Measurements from ENCODE around the gene CRIP2. TPM values are rescaled to one million over a fixed set of nuclear protein-coding genes. Genes with fewer than 3 reads are reported as not detected.

CRIP2 gene
- total RNA-seq, 3 donors from 2014 or later (not counting 1 experiment from before 2014, with no cell fraction given): 1.7 to 4.6 (median 2.0) TPM

DNA sequence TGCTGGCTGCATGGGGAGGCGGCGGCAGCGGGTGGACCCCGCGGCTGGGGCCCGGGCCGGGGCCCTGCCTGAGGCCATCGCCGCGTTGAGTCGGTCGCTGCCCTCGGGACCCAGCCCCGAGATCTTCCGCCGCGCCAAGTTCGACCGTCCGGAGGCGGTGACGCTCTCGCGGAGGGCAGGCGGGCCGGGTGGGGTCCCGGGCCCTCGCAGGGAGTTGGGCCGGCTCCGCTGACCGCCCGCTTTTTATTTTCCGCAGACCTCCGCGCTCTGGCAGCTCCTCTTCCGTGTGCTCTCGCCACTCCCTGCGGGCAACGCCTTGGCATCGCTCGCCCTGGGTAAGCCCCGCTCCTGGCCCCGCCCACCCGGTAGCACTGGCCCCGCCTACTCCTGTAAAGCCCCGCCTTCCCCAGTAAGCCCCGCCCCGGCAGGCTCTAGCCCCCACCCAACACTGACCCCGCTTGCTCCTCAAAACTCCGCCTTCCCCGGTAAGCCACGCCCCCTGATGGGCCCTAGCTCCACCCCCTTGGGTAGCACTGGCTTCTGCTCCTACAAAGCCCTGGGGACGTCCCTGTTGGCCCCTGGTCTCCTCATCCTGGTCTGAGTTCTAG is 16.8 kb downstream of the CRIP2 start:
- peaks cover 9% of the 10 kb centered on the region for H3K36me3 ChIP-seq (ENCODE audit: control insufficient read depth, insufficient read depth, low read length)
- TF ChIP-seq, protein P1, sequence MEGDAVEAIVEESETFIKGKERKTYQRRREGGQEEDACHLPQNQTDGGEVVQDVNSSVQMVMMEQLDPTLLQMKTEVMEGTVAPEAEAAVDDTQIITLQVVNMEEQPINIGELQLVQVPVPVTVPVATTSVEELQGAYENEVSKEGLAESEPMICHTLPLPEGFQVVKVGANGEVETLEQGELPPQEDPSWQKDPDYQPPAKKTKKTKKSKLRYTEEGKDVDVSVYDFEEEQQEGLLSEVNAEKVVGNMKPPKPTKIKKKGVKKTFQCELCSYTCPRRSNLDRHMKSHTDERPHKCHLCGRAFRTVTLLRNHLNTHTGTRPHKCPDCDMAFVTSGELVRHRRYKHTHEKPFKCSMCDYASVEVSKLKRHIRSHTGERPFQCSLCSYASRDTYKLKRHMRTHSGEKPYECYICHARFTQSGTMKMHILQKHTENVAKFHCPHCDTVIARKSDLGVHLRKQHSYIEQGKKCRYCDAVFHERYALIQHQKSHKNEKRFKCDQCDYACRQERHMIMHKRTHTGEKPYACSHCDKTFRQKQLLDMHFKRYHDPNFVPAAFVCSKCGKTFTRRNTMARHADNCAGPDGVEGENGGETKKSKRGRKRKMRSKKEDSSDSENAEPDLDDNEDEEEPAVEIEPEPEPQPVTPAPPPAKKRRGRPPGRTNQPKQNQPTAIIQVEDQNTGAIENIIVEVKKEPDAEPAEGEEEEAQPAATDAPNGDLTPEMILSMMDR (IDR thresholded peaks at IDR 0.05): no peak
- H3K36me3 Mint-ChIP-seq: no peaks in the 10 kb centered on the region
- peak overlapping the region; percentile 94 to 100 for H3K27ac Mint-ChIP-seq
- H3K4me1 ChIP-seq (ENCODE audit: control insufficient read depth, insufficient read depth, low read length): peaks cover 42% of the 10 kb centered on the region
- no peaks in the 10 kb centered on the region for H3K9me3 Mint-ChIP-seq
- no peaks in the 10 kb centered on the region for H3K27me3 Mint-ChIP-seq (ENCODE audit: low read depth in 2 of 2)
- peak overlapping the region; percentile 90 for H3K4me3 Mint-ChIP-seq
- no peaks in the 10 kb centered on the region for H3K27me3 ChIP-seq (ENCODE audit: control insufficient read depth, insufficient read depth, low read length)
- 1% methylated on average over 53 of the region's 53 CpGs for WGBS (ENCODE audit: insufficient coverage)
- no peaks in the 10 kb centered on the region for H3K9me3 ChIP-seq (ENCODE audit: control insufficient read depth, insufficient read depth, low read length)
- peak overlapping the region; percentile 50 for H3K4me3 ChIP-seq (ENCODE audit: low read length)
- peaks cover 18 to 43% of the 10 kb centered on the region in 2 donors for H3K4me1 Mint-ChIP-seq
- intact Hi-C loops (cut with micrococcal nuclease): loop anchor here (1.0 to 5.0 kb wide), 4 partner anchors 36 to 470 kb away; partner anchors contain the start of genes BRF1, CDCA4, TEX22 and TMEM121
- ATAC-seq (peak; percentile 35 to 56 (median 42)), DNase-seq (peak; percentile 88 to 91)
- peak overlapping the region; percentile 92 for H3K27ac ChIP-seq (ENCODE audit: low read length)

DNA sequence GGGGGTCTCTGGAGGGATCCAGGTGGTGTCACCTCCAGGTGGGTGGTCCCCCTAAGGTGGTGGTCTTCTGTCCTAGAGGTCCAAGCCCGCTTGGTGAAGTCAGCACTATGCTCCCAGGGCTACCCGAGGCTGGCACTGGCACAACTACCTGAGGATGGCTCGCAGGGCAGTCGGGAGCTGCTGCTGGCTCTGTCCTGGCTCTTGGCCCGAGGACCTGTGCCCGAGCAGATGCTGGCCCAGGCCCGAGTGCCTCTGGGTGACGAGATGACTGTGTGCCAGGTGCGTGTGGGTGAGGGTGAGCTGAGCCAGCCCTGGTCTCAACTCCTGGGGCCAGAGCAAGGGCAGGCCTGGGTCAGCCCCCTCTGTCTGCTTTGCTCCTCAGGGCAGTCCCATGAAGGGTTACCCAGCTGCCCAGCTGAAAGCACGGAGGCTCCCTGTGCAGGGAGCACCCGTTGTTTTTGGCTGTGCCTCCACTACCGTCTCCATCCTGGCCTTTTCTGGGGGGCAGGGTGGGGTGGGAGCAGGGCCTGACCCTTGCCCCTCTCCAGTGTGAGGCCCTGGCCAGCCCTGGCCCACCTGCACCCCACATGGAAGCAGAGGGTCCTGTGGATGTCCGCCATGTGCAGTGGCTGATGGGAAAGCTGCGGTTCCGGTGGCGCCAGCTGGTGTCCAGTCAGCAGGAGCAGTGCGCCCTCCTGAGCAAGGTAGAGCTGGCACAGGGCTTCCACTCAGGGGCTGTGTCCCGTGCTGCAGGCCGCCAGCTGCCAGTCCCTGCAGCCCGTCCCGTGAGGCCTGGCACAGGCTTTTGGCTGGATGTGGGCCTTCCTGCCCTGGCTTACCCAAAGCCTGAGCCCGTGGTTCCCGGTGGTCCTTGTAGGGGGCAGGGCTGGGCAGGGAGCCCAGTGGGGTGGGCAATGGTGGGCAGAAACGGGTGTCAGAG is 17.7 kb downstream of the CRIP2 start:
- Mint-ChIP-seq H3K36me3 (no peaks in the 10 kb centered on the region), H3K4me3 (peak overlapping the region; percentile 90), H3K9me3 (no peaks in the 10 kb centered on the region), H3K27me3 (ENCODE audit: low read depth in 2 of 2) (no peaks in the 10 kb centered on the region), H3K4me1 (peaks cover 18 to 39% of the 10 kb centered on the region in 2 donors), H3K27ac (peak overlapping the region; percentile 94 to 100)
- Histone ChIP-seq H3K9me3 (ENCODE audit: control insufficient read depth, insufficient read depth, low read length) (no peaks in the 10 kb centered on the region), H3K27me3 (ENCODE audit: control insufficient read depth, insufficient read depth, low read length) (no peaks in the 10 kb centered on the region), H3K27ac (ENCODE audit: low read length) (peak overlapping the region; percentile 92), H3K36me3 (ENCODE audit: control insufficient read depth, insufficient read depth, low read length) (peaks cover 9% of the 10 kb centered on the region), H3K4me3 (ENCODE audit: low read length) (no peak overlapping the region), H3K4me1 (ENCODE audit: control insufficient read depth, insufficient read depth, low read length) (peaks cover 37% of the 10 kb centered on the region)
- no peak for DNase-seq
- no peak for ATAC-seq
- intact Hi-C loops (cut with micrococcal nuclease): loop anchor here (5.0 kb wide), 2 partner anchors 35 to 95 kb away; partner anchors contain the start of genes TEX22 and TMEM121
- 95% methylated on average over 24 of the region's 24 CpGs for WGBS (ENCODE audit: insufficient coverage)
- TF ChIP-seq, protein P1 (IDR thresholded peaks at IDR 0.05): no peak

DNA sequence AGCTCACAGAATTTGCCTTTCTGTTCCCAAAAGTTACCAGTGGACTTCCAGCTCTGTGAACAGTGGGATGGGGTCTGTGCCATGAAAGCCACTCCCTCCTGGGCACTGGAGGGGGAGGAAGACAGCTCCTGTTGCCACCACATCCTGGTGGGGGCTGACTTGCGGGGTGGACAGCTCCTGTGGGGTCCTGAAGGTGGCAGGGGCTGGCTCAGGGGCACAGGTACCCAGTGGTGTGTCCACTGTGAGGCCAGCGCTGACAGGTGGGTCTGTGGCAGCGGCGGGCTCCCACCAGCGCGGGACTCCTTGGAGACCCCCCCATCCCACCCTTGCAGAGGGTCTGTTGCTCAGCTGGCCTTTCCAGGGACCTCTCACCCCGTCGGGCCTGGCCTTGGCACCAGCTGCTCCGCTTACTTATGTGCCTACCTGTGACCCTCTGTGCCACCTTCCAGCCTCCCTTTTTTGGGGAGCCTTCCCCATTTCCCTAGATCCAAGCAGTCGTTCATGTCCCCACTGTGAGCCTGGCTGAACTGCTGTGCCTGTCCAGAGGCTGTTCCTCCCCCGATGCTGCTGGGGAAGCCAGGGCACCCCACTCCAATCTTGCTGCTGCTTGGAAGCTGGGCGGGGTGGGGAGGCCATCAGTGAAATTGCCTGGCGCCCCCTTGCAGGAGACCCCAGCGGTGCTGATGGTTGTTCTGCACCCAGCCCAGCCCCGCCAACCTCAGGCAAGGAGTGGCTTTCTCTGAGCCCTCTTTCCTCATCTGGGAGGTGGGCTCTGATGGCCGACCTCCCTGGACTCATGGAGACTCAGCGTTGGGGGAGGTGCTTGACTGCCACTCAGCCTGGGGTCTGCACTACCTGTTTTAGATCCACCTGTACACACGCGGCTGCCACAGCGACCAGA is 18.6 kb downstream of the CRIP2 start:
- Histone ChIP-seq H3K27me3 (ENCODE audit: control insufficient read depth, insufficient read depth, low read length) (no peaks in the 10 kb centered on the region), H3K4me3 (ENCODE audit: low read length) (no peak overlapping the region), H3K36me3 (ENCODE audit: control insufficient read depth, insufficient read depth, low read length) (peaks cover 9% of the 10 kb centered on the region), H3K9me3 (ENCODE audit: control insufficient read depth, insufficient read depth, low read length) (no peaks in the 10 kb centered on the region), H3K4me1 (ENCODE audit: control insufficient read depth, insufficient read depth, low read length) (peaks cover 31% of the 10 kb centered on the region), H3K27ac (ENCODE audit: low read length) (no peak overlapping the region)
- intact Hi-C loops (cut with micrococcal nuclease): loop anchor here (5.0 kb wide), 2 partner anchors 34 to 96 kb away; partner anchors contain the start of genes TEX22 and TMEM121
- peaks cover 13 to 29% of the 10 kb centered on the region in 2 donors for H3K4me1 Mint-ChIP-seq
- H3K27me3 Mint-ChIP-seq (ENCODE audit: low read depth in 2 of 2): no peaks in the 10 kb centered on the region
- H3K4me3 Mint-ChIP-seq: peak overlapping the region; percentile 61
- H3K36me3 Mint-ChIP-seq: no peaks in the 10 kb centered on the region
- WGBS (ENCODE audit: insufficient coverage): 93% methylated on average over 20 of the region's 20 CpGs
- ATAC-seq (no peak), DNase-seq (no peak)
- no peaks in the 10 kb centered on the region for H3K9me3 Mint-ChIP-seq
- TF ChIP-seq, protein P1 (IDR thresholded peaks at IDR 0.05): no peak
- H3K27ac Mint-ChIP-seq: peak overlapping the region in 1 of 2 donors; percentile 41

Measured in natural killer cell (primary cell).